A549 (cell line): ENCODE results near the gene LONRF3. TPM values are rescaled to one million over a fixed set of nuclear protein-coding genes. Genes with fewer than 3 reads are reported as not detected.

Experiments used
- ATAC-seq, 2 experiments: fragments of 200-7000 bp in 1 of 2; fragments of >200 bp in 1 of 2; cut with Nextera tagmentation in 1 of 2; cut with Tn5 transposase in 1 of 2; 3 replicates each; pipeline versions ENCODE4 v1.8.0 to v1.9.1; 2018 to 2020; ENCODE audit warnings: mild to moderate bottlenecking in 1 of 2, moderate library complexity in 1 of 2
- CTCF ChIA-PET: fragments of 300-600 bp; sonication (Branson Sonifier 250); formaldehyde crosslinking; extraction: SDS; loops from one replicate; lab custom pipeline; 2021; ENCODE audit warnings: antibody characterized with exemption, inconsistent platforms; lab: Yijun Ruan, JAX
- POLR2A ChIA-PET: fragments of 350-600 bp; formaldehyde crosslinking; extraction: SDS; loops from one replicate; lab custom pipeline; 2021; ENCODE audit warnings: antibody characterized with exemption, inconsistent platforms; lab: Yijun Ruan, JAX
- DNase-seq, 2 experiments: peaks; one replicate each; pipeline versions ENCODE4 v3.0.0 to v3.0.0-alpha.2; 2011 to 2016; ENCODE audit warnings: low read depth in 1 of 2, low spot score in 1 of 2
- FAIRE-seq: peaks from 2 replicates; lab custom pipeline; 2011; peaks lifted over from hg19 to GRCh38; lab: Jason Lieb, UNC
- H3K27ac ChIP-seq, 2 experiments: fragments of >200 bp; sonication (Bioruptor Twin); formaldehyde crosslinking; 3 replicates each; pipeline ENCODE4 v1.5.1; 2016 to 2017
- H3K4me1 ChIP-seq: fragments of >200 bp; sonication (Bioruptor Twin); formaldehyde crosslinking; 3 replicates; pipeline ENCODE4 v1.6.1; 2016
- H3K4me2 ChIP-seq: fragments of >200 bp; sonication (Bioruptor Twin); formaldehyde crosslinking; 3 replicates; pipeline ENCODE4 v1.6.1; 2016
- H3K4me3 ChIP-seq: fragments of >200 bp; sonication (Bioruptor Twin); formaldehyde crosslinking; 3 replicates; pipeline ENCODE4 v1.5.1; 2016
- H3K9me3 ChIP-seq: fragments of >200 bp; sonication (Bioruptor Twin); formaldehyde crosslinking; 3 replicates; pipeline ENCODE4 v1.6.1; 2016
- CBX2 ChIP-seq: fragments of 200-600 bp; sonication (generic); IDR thresholded peaks from 2 replicates; pipeline ENCODE4 v1.6.1; 2016; ENCODE audit warnings: low read depth, mild to moderate bottlenecking, borderline replicate concordance
- CTCF ChIP-seq: fragments of >200 bp; sonication (Bioruptor Twin); formaldehyde crosslinking; IDR thresholded peaks from 3 replicates; pipeline ENCODE4 v1.5.1; 2016
- EHF ChIP-seq: fragments of 250-450 bp; sonication (Bioruptor Pico); IDR thresholded peaks from 2 replicates; pipeline ENCODE4 v1.5.0; 2020; ENCODE audit warnings: mild to moderate bottlenecking
- EHMT2 ChIP-seq: fragments of 200-600 bp; sonication (generic); IDR thresholded peaks from 2 replicates; pipeline ENCODE4 v1.6.1; 2016; ENCODE audit warnings: antibody characterized with exemption, low read depth, mild to moderate bottlenecking, moderate library complexity
- EP300 ChIP-seq, 2 experiments: fragments of >200 bp; sonication (Bioruptor Twin); formaldehyde crosslinking; IDR thresholded peaks; 2 replicates in 1 of 2; 3 replicates in 1 of 2; pipeline ENCODE4 v1.6.1; 2016 to 2017
- FOXS1 ChIP-seq: fragments of 250-450 bp; sonication (Bioruptor Pico); IDR thresholded peaks from 2 replicates; pipeline ENCODE4 v1.5.0; 2020; ENCODE audit warnings: mild to moderate bottlenecking, moderate library complexity
- HDAC2 ChIP-seq: fragments of 200-600 bp; sonication (generic); IDR thresholded peaks from 2 replicates; pipeline ENCODE4 v1.6.1; 2016
- HOXB13 ChIP-seq: fragments of 250-450 bp; sonication (Bioruptor Pico); IDR thresholded peaks from 2 replicates; pipeline ENCODE4 v1.5.0; 2020; ENCODE audit warnings: low read depth, mild to moderate bottlenecking, moderate library complexity
- NPAS2 ChIP-seq: fragments of 250-450 bp; sonication (Bioruptor Pico); IDR thresholded peaks from 2 replicates; pipeline ENCODE4 v1.8.0; 2022; ENCODE audit warnings: mild to moderate bottlenecking, moderate library complexity, borderline replicate concordance
- PHF8 ChIP-seq: fragments of 200-600 bp; sonication (generic); IDR thresholded peaks from 2 replicates; pipeline ENCODE4 v1.6.1; 2016; ENCODE audit warnings: low read depth, mild to moderate bottlenecking, antibody characterized with exemption, moderate library complexity, borderline replicate concordance
- RAD21 ChIP-seq, 2 experiments: fragments of >200 bp in 1 of 2; sonication (Bioruptor Twin) in 1 of 2; formaldehyde crosslinking in 1 of 2; IDR thresholded peaks in 1 of 2; conservative IDR thresholded peaks in 1 of 2; 2 replicates in 1 of 2; 3 replicates in 1 of 2; pipeline ENCODE4 v1.6.1; 2012 to 2018; ENCODE audit warnings: inconsistent platforms in 1 of 2
- RNF2 ChIP-seq: fragments of 200-600 bp; sonication (generic); IDR thresholded peaks from 2 replicates; pipeline ENCODE4 v1.6.1; 2016; ENCODE audit warnings: low read depth, mild to moderate bottlenecking, antibody characterized with exemption, moderate library complexity, borderline replicate concordance
- SMC3 ChIP-seq: fragments of >200 bp; sonication (Bioruptor Twin); formaldehyde crosslinking; IDR thresholded peaks from 3 replicates; pipeline ENCODE4 v1.6.1; 2018; ENCODE audit warnings: inconsistent platforms
- USF2 ChIP-seq: fragments of 450-650 bp; IDR thresholded peaks from 2 replicates; pipeline ENCODE4 v1.6.1; 2014; ENCODE audit warnings: antibody characterized with exemption
- WGBS: methylation state at CpG from one replicate; pipeline ENCODE4 v1.1.6; 2017; ENCODE audit errors: missing lambda C conversion rate; 5-methylcytosine and 5-hydroxymethylcytosine counted together
- polyA plus RNA-seq, 4 experiments: library from polyadenylated mRNA; depleted of rRNA in 3 of 4; stranded (reverse); fragments of >200 nt; fragmentation: RNase III in 1 of 4; extraction: RNeasy Plus Mini Kit Qiagen cat#74134 plus additional on column Dnase treatment in 1 of 4; gene quantifications; 2 replicates in 3 of 4; 3 replicates in 1 of 4; pipeline ENCODE4 v1.2.3, GENCODE V29; 2011 to 2017

The LONRF3 gene
- polyA plus RNA-seq, 2 of the 4 experiments (the other 2 are of a cell fraction) = 2.5 to 7.7 TPM

GRCh38 chrX:119063428-119063827, 89.0 kb downstream of the LONRF3 start (continued):
- TF ChIP-seq FOXS1 (CRISPR knock-in tag) = no peak
- no peak for TF ChIP-seq NPAS2 (CRISPR knock-in tag)

- CTCF ChIA-PET = interaction anchor here (0.6 to 5.0 kb wide), 33 partner anchors 8 to 654 kb away, joined by 3 to 56 read pairs (median 4); no protein-coding TSS in a partner anchor
- POLR2A ChIA-PET = no interaction called here
- TF ChIP-seq CBX2 (no peak), RNF2 (no peak), HOXB13 (CRISPR knock-in tag) (no peak), PHF8 (no peak), RAD21 (conservative IDR thresholded peaks at IDR 0.05 in 1 of 2, IDR thresholded peaks at IDR 0.05 in 1 of 2) (peak; percentile 82 to 87), EHF (no peak), SMC3 (peak; percentile 76), HDAC2 (no peak), EP300 (IDR thresholded peaks at IDR 0.05) (no peak), CTCF (peak; percentile 75), EHMT2 (no peak), USF2 (no peak)
Observed at GRCh38 chrX:119067023-119067739, 92.8 kb downstream of the LONRF3 start.

More at GRCh38 chrX:119067023-119067739, 92.8 kb downstream of the LONRF3 start:
- no peak overlapping the region for H3K4me3 ChIP-seq
- ATAC-seq (peak; percentile 76 to 90), DNase-seq (peak; percentile 46 to 50), FAIRE-seq (no peak)
- no peak overlapping the region for H3K27ac ChIP-seq
- no peaks in the 10 kb centered on the region for H3K4me1 ChIP-seq
- 2% methylated on average over 7 of the region's 7 CpGs for WGBS
- no peak overlapping the region for H3K4me2 ChIP-seq
- no peaks in the 10 kb centered on the region for H3K9me3 ChIP-seq

Other genes starting within 250 kb of the LONRF3 start
- gene IL13RA1, start 247.0 kb upstream of the LONRF3 start, polyA plus RNA-seq (2011; rRNA removed) = 82.4 and 86.8 TPM in 2 replicates
- 47.3 to 54.5 TPM (median 51.1 TPM) in 3 replicates for gene IL13RA1, start 247.0 kb upstream of the LONRF3 start, polyA plus RNA-seq (2017; fragmentation: RNase III; extraction: RNeasy Plus Mini Kit Qiagen cat#74134 plus additional on column Dnase treatment)
- 0.11 and 0.13 TPM in 2 replicates for gene ZCCHC12, start 150.8 kb upstream of the LONRF3 start, polyA plus RNA-seq (2011; rRNA removed)
- gene ZCCHC12, start 150.8 kb upstream of the LONRF3 start, polyA plus RNA-seq (2017; fragmentation: RNase III; extraction: RNeasy Plus Mini Kit Qiagen cat#74134 plus additional on column Dnase treatment) = 0.04 to 0.09 TPM (median 0.05 TPM) in 3 replicates
- gene CT47C1, start 98.4 kb downstream of the LONRF3 start, polyA plus RNA-seq (2011; rRNA removed) = not detected in 2 replicates
- gene CT47C1, start 98.4 kb downstream of the LONRF3 start, polyA plus RNA-seq (2017; fragmentation: RNase III; extraction: RNeasy Plus Mini Kit Qiagen cat#74134 plus additional on column Dnase treatment) = not detected in 3 replicates
- gene KIAA1210, start 153.2 kb downstream of the LONRF3 start, polyA plus RNA-seq (2011; rRNA removed) = 0.01 and 0.03 TPM in 2 replicates
- gene KIAA1210, start 153.2 kb downstream of the LONRF3 start, polyA plus RNA-seq (2017; fragmentation: RNase III; extraction: RNeasy Plus Mini Kit Qiagen cat#74134 plus additional on column Dnase treatment) = not detected in 3 replicates